GM20431 (cell line): ENCODE results near the gene PPIP5K1.

Experiments
- in situ Hi-C: fragments of 300-500 bp; cut with MseI, MboI; formaldehyde crosslinking; loops from one replicate; pipeline ENCODE4 v1.15.0; 2020; ENCODE audit warnings: low sequenced_read_pairs; ENCODE audit not compliant: unreplicated experiment

Gene PPIP5K1

GRCh38 chr15:43520138-43520537 is 69.9 kb downstream of the PPIP5K1 start:
- in situ Hi-C loops = no loop called here

GRCh38 chr15:43519196-43519595 is 70.8 kb downstream of the PPIP5K1 start:
- in situ Hi-C loops = no loop called here

GRCh38 chr15:43518197-43518761 is 71.7 kb downstream of the PPIP5K1 start:
- in situ Hi-C loops = no loop called here

- in situ Hi-C loops = no loop called here
These were observed 72.4 kb downstream of the PPIP5K1 start, which contains the start of gene MAP1A for GRCh38 chr15:43517354-43518196. Gene MAP1A (plus strand): TSS chr15:43517608. CDS start chr15:43521474, 3,866 bp downstream.

GRCh38 chr15:43516801-43517353 is 73.1 kb downstream of the PPIP5K1 start:
- in situ Hi-C loops = no loop called here

GRCh38 chr15:43516185-43516584 is 73.8 kb downstream of the PPIP5K1 start:
- in situ Hi-C loops = no loop called here

- in situ Hi-C loops = no loop called here
These were observed 74.3 kb downstream of the PPIP5K1 start for GRCh38 chr15:43515741-43516140.

- in situ Hi-C loops = no loop called here
These were observed 75.6 kb downstream of the PPIP5K1 start for GRCh38 chr15:43514241-43515057.

GRCh38 chr15:43513550-43513949 is 76.5 kb downstream of the PPIP5K1 start:
- in situ Hi-C loops = no loop called here

GRCh38 chr15:43511012-43511885 is 78.8 kb downstream of the PPIP5K1 start:
- in situ Hi-C loops = no loop called here

GRCh38 chr15:43510200-43511011 is 79.6 kb downstream of the PPIP5K1 start:
- in situ Hi-C loops = no loop called here

- in situ Hi-C loops = no loop called here
These were observed 80.3 kb downstream of the PPIP5K1 start for GRCh38 chr15:43509660-43510199.

GRCh38 chr15:43508991-43509659 is 80.9 kb downstream of the PPIP5K1 start:
- in situ Hi-C loops = no loop called here

- in situ Hi-C loops = no loop called here
These were observed 81.6 kb downstream of the PPIP5K1 start for GRCh38 chr15:43508421-43508820.

GRCh38 chr15:43505738-43506137 is 84.3 kb downstream of the PPIP5K1 start:
- in situ Hi-C loops = no loop called here

- in situ Hi-C loops = no loop called here
These were observed 90.4 kb downstream of the PPIP5K1 start for GRCh38 chr15:43499635-43500034.

GRCh38 chr15:43498990-43499389 is 91.0 kb downstream of the PPIP5K1 start:
- in situ Hi-C loops = no loop called here
